K562 (cell line): Measurements from ENCODE around the gene TP53BP2. TPM values are rescaled to one million over a fixed set of nuclear protein-coding genes. Genes with fewer than 3 reads are reported as not detected.

Experiments
- BHLHE40 ChIP-seq: IDR thresholded peaks from 2 replicates; pipeline ENCODE4 v1.6.1; 2011; ENCODE audit warnings: low read length, improper control_type of control experiment
- CBX8 ChIP-seq: fragments of 200-600 bp; sonication (generic); IDR thresholded peaks from 2 replicates; pipeline ENCODE4 v1.6.1; 2012; ENCODE audit warnings: borderline replicate concordance, mixed run types, low read depth, mild to moderate bottlenecking, moderate library complexity, mixed read lengths, low read length, control low read depth, inconsistent platforms; ENCODE audit not compliant: poor library complexity, severe bottlenecking; ENCODE audit errors: extremely low read depth
- CHD2 ChIP-seq: IDR thresholded peaks from 2 replicates; pipeline ENCODE4 v1.6.1; 2011; ENCODE audit warnings: low read depth, low read length
- DNMT1 ChIP-seq: fragments of 450-650 bp; IDR thresholded peaks from 2 replicates; pipeline ENCODE4 v1.6.1; 2016; ENCODE audit warnings: antibody characterized with exemption, mild to moderate bottlenecking
- EP400 ChIP-seq: fragments of 450-650 bp; IDR thresholded peaks from 2 replicates; pipeline ENCODE4 v1.6.1; 2017; ENCODE audit warnings: antibody characterized with exemption, mild to moderate bottlenecking, moderate library complexity
- EZH2 ChIP-seq: IDR thresholded peaks from 2 replicates; pipeline ENCODE4 v1.6.1; 2012; ENCODE audit warnings: low read depth, mild to moderate bottlenecking, inconsistent platforms, low read length, borderline replicate concordance
- HEY1 ChIP-seq: fragments of 250-450 bp; sonication (Bioruptor Pico); IDR thresholded peaks from 2 replicates; pipeline ENCODE4 v1.5.0; 2020; ENCODE audit warnings: mild to moderate bottlenecking, moderate library complexity, borderline replicate concordance
- MCM3 ChIP-seq: fragments of 450-650 bp; IDR thresholded peaks from 2 replicates; pipeline ENCODE4 v1.6.1; 2016
- MXI1 ChIP-seq: IDR thresholded peaks from 2 replicates; pipeline ENCODE4 v1.6.1; 2011; ENCODE audit warnings: low read depth, mild to moderate bottlenecking, improper control_type of control experiment, low read length
- NFATC3 ChIP-seq: fragments of 450-650 bp; IDR thresholded peaks from 2 replicates; pipeline ENCODE4 v1.6.1; 2017; ENCODE audit warnings: mild to moderate bottlenecking
- NFYB ChIP-seq: IDR thresholded peaks from 2 replicates; pipeline ENCODE4 v1.6.1; 2011; ENCODE audit warnings: mild to moderate bottlenecking, moderate library complexity; ENCODE audit not compliant: insufficient read length; ENCODE audit errors: extremely low read depth
- PBX2 ChIP-seq, 2 experiments: IDR thresholded peaks in 1 of 2; conservative IDR thresholded peaks in 1 of 2; 2 replicates each; pipeline ENCODE4 v1.6.1; 2016; ENCODE audit warnings: low read depth in 2 of 2, mild to moderate bottlenecking in 1 of 2, missing compliant biosample characterization in 1 of 2, missing genetic modification characterization in 1 of 2, moderate library complexity in 1 of 2
- RREB1 ChIP-seq: fragments of 250-450 bp; sonication (Bioruptor Pico); IDR thresholded peaks from 2 replicates; pipeline ENCODE4 v1.4.0; 2020
- ZNF143 ChIP-seq: sonication (generic); formaldehyde crosslinking; IDR thresholded peaks from 2 replicates; pipeline ENCODE4 v1.9.0; 2022; ENCODE audit warnings: mild to moderate bottlenecking, missing genetic modification reagents
- ZNF174 ChIP-seq: fragments of 250-450 bp; sonication (Bioruptor Pico); IDR thresholded peaks from 2 replicates; pipeline ENCODE4 v1.4.0; 2020; ENCODE audit warnings: mild to moderate bottlenecking
- ZNF311 ChIP-seq: fragments of 250-450 bp; sonication (Bioruptor Pico); IDR thresholded peaks from 2 replicates; pipeline ENCODE4 v1.4.0; 2020; ENCODE audit warnings: mild to moderate bottlenecking, moderate library complexity
- ZNF316 ChIP-seq: fragments of 450-650 bp; IDR thresholded peaks from 2 replicates; pipeline ENCODE4 v1.6.1; 2016
- polyA plus RNA-seq, 8 experiments: library from polyadenylated mRNA; depleted of rRNA in 4 of 8; stranded (reverse) in 5 of 8; unstranded in 3 of 8; fragments of >200 nt; fragmentation: Nextera tagmentation in 2 of 8; fragmentation: Illumina TruSeq in 1 of 8; extraction: Ambion mirVana in 2 of 8; extraction: Trizol in 1 of 8; gene quantifications; 2 replicates each; pipeline versions ENCODE4 v1.2.1 to v1.2.3, GENCODE V29; 2011 to 2014; ENCODE audit warnings: inconsistent platforms in 1 of 8, missing spikeins in 1 of 8
- total RNA-seq, 7 experiments: library from RNA; depleted of rRNA in 6 of 7; stranded (reverse); fragments of >200 nt in 6 of 7; fragmentation: Illumina TruSeq in 2 of 7; extraction: Trizol in 2 of 7; gene quantifications; 2 replicates each; pipeline versions ENCODE4 v1.2.1 to v1.2.3, GENCODE V29; 2011 to 2021; ENCODE audit warnings: low replicate concordance in 1 of 7
- TF ChIP-seq, protein P1 (sequence below): fragments of 450-650 bp; IDR thresholded peaks from 2 replicates; pipeline ENCODE4 v1.6.1; 2017; ENCODE audit warnings: antibody characterized with exemption
- TF ChIP-seq, protein P2 (sequence below): sonication (generic); formaldehyde crosslinking; IDR thresholded peaks from 2 replicates; pipeline ENCODE4 v1.8.0; 2022; ENCODE audit warnings: missing genetic modification reagents, mild to moderate bottlenecking, borderline replicate concordance

Gene TP53BP2
- total and polyA plus RNA-seq, 9 of the 15 experiments (the other 6 are each of a cell fraction or from before 2014, with no cell fraction given) = 17.0 to 69.6 (median 40.1) TPM

DNA sequence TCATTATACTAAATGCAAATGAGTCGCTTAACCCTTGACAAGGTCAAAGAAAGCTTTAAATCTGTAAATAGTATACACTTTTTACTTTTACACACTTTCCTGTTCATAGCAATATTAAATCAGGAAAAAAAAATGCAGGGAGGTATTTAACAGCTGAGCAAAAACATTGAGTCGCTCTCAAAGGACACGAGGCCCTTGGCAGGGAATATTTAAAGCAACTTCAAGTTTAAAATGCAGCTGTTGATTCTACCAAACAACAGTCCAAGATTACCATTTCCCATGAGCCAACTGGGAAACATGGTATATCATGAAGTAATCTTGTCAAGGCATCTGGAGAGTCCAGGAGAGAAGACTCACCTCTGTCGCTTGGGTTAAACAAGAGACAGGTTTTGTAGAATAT, 70.7 kb downstream of the TP53BP2 start (continued):
- no peak for TF ChIP-seq RREB1
- no peak for TF ChIP-seq CBX8
- TF ChIP-seq ZNF174 (CRISPR knock-in tag) = no peak
- no peak for TF ChIP-seq ZNF311
- TF ChIP-seq DNMT1 = no peak
- TF ChIP-seq NFATC3 = 0 out of 2 replicates have a peak, but pooled peaks have one; percentile 3
- no peak for TF ChIP-seq HEY1 (CRISPR knock-in tag)
- TF ChIP-seq EZH2 = no peak
- TF ChIP-seq NFYB = no peak
- TF ChIP-seq ZNF143 (CRISPR knock-in tag) = no peak
- TF ChIP-seq EP400 = no peak
- TF ChIP-seq, protein P1, sequence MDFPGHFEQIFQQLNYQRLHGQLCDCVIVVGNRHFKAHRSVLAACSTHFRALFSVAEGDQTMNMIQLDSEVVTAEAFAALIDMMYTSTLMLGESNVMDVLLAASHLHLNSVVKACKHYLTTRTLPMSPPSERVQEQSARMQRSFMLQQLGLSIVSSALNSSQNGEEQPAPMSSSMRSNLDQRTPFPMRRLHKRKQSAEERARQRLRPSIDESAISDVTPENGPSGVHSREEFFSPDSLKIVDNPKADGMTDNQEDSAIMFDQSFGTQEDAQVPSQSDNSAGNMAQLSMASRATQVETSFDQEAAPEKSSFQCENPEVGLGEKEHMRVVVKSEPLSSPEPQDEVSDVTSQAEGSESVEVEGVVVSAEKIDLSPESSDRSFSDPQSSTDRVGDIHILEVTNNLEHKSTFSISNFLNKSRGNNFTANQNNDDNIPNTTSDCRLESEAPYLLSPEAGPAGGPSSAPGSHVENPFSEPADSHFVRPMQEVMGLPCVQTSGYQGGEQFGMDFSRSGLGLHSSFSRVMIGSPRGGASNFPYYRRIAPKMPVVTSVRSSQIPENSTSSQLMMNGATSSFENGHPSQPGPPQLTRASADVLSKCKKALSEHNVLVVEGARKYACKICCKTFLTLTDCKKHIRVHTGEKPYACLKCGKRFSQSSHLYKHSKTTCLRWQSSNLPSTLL = no peak
- no peak for TF ChIP-seq MXI1
- TF ChIP-seq, protein P2, sequence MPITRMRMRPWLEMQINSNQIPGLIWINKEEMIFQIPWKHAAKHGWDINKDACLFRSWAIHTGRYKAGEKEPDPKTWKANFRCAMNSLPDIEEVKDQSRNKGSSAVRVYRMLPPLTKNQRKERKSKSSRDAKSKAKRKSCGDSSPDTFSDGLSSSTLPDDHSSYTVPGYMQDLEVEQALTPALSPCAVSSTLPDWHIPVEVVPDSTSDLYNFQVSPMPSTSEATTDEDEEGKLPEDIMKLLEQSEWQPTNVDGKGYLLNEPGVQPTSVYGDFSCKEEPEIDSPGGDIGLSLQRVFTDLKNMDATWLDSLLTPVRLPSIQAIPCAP (CRISPR knock-in tag) = no peak
- no peak for TF ChIP-seq BHLHE40
- no peak for TF ChIP-seq ZNF316
- no peak for TF ChIP-seq CHD2
- TF ChIP-seq MCM3 = no peak
- no peak for TF ChIP-seq PBX2 (CRISPR knock-in tag; IDR thresholded peaks at IDR 0.05; ENCODE audit: low read depth)
- no peak for TF ChIP-seq PBX2 (tag; conservative IDR thresholded peaks at IDR 0.05; ENCODE audit: low read depth)
